Skeletal muscle tissue (tissue), 4 donors: ENCODE data around the gene LCN2. TPM values are rescaled to one million over a fixed set of nuclear protein-coding genes. Genes with fewer than 3 reads are reported as not detected.
"Not testable (repeated sequence)": the region's sequence is repeated elsewhere in the genome, so short reads cannot be mapped to it uniquely, and the experiment has no call there.

ENCODE experiments used
- H3K27ac ChIP-seq: one replicate; pipeline ENCODE4 v1.7.0; 2013; ENCODE audit warnings: mild to moderate bottlenecking, low read depth, low read length, inconsistent platforms
- H3K27me3 ChIP-seq, 3 donors: one replicate each; pipeline ENCODE4 v1.7.0; 2013; ENCODE audit warnings: low read length in 3 of 3; ENCODE audit not compliant: control insufficient read depth in 3 of 3, insufficient read depth in 3 of 3
- H3K36me3 ChIP-seq, 3 donors: one replicate each; pipeline ENCODE4 v1.7.0; 2013; ENCODE audit warnings: low read length in 3 of 3; ENCODE audit not compliant: control insufficient read depth in 3 of 3, insufficient read depth in 3 of 3
- H3K4me1 ChIP-seq, 3 donors: one replicate each; pipeline ENCODE4 v1.7.0; 2013; ENCODE audit warnings: low read length in 3 of 3, mild to moderate bottlenecking in 3 of 3; ENCODE audit not compliant: control insufficient read depth in 3 of 3, insufficient read depth in 3 of 3
- H3K4me3 ChIP-seq, 3 donors: one replicate each; pipeline ENCODE4 v1.7.0; 2013; ENCODE audit warnings: low read length in 3 of 3
- H3K9ac ChIP-seq, 3 donors: one replicate each; pipeline ENCODE4 v1.7.0; 2013; ENCODE audit warnings: low read length in 3 of 3, mild to moderate bottlenecking in 3 of 3, moderate library complexity in 2 of 3, low read depth in 1 of 3
- H3K9me3 ChIP-seq, 3 donors: one replicate each; pipeline ENCODE4 v1.7.0; 2013; ENCODE audit warnings: low read length in 3 of 3; ENCODE audit not compliant: control insufficient read depth in 3 of 3
- total RNA-seq: library from RNA; depleted of rRNA; stranded (reverse); fragments of >200 nt; gene quantifications from one replicate; pipeline ENCODE4 v1.2.3, GENCODE V29; 2014
- donor health status: Osteomylitis.

LCN2 gene
- total RNA-seq, 1 donor from 2014 or later: 2.1 TPM

DNA sequence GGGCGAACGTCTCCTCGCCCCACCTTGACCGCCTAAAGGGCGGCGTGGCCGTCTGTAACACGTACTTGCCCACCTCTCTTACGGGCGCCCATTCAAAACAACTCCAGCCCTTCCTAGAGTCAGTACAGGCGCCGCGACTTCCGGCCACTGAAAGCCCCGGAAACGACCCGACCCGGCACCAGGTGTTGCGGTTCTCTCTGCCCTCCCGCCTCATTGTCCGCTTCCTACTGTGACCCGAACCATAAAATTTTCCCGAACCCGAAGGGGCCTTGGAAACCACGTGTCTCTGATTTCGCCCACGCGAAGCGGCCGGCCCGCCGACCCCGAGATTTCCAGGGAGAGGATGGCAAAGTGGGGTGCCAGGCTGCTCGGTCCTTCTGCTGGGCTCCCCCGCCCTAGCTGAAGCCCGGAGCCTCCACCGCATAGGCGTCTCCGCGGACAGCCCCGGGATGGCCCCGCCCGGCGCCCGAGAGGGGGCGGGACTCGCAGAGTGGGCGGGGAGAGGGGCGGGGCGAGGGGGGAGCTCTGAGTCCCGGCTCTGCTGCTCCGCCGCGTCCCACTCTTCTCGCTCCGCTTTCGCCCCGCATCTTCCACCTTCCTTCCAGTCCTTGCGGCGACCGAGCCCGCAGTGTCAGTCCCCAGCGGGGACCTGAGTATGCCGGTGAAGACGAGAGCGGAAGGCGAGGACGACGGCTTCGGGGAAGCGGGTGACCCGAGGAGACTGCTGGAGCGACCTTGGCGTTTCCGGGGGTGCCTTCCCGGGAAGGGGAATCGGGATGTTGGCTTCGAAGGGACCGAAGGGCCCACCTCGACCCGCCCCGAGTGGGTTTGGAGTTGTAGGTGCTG is 21.0 kb upstream of the LCN2 start:
- Histone ChIP-seq H3K4me1 (peaks cover 26 to 43% (median 29%) of the 10 kb centered on the region in 3 donors), H3K9ac (peak overlapping the region; percentile 93 to 98 (median 94)), H3K27ac (peak overlapping the region; percentile 96), H3K9me3 (peaks cover 0 to 3% (median 0%) of the 10 kb centered on the region in 3 donors), H3K27me3 (peaks cover 0 to 3% (median 0%) of the 10 kb centered on the region in 3 donors), H3K4me3 (peak overlapping the region; percentile 86 to 94 (median 91)), H3K36me3 (peaks cover 7 to 14% (median 9%) of the 10 kb centered on the region in 3 donors)

GRCh38 chr9:128128836-128129590 is 20.2 kb upstream of the LCN2 start:
- H3K36me3 ChIP-seq: peaks cover 7 to 10% (median 9%) of the 10 kb centered on the region in 3 donors
- peaks cover 26 to 43% (median 29%) of the 10 kb centered on the region in 3 donors for H3K4me1 ChIP-seq
- peak overlapping the region; percentile 86 to 94 (median 91) for H3K4me3 ChIP-seq
- peak overlapping the region; percentile 93 to 98 (median 94) for H3K9ac ChIP-seq
- H3K27me3 ChIP-seq: peaks cover 0 to 3% (median 0%) of the 10 kb centered on the region in 3 donors
- peak overlapping the region; percentile 96 for H3K27ac ChIP-seq
- peaks cover 0 to 3% (median 0%) of the 10 kb centered on the region in 3 donors for H3K9me3 ChIP-seq

DNA sequence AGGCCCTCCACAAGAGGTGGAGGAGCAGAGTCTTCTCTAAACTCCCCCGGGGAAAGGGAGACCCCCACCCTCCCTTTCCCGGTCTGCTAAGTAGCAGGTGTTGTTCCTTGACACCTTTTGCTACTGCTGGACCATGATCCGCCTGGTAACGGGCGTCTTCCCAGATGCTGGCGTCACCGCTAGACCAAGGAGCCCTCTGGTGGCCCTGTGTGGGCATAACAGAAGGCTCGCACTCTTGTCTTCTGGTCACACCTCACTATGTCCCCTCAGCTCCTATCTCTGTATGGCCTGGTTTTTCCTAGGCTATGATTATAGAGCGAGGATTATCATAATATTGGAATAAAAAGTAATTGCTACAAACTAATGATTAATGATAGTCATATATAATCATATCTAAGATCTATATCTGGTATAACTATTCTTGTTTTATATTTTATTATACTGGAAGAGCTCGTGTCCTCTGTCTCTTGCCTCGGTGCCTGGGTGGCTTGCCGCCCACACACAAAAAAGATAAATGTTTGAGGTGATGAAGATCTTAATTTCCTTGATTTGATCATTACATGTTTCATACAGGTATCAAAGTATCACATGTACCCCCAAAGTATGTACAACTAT is 19.2 kb upstream of the LCN2 start:
- not testable (repeated sequence) for H3K36me3 ChIP-seq, H3K4me3 ChIP-seq, H3K9me3 ChIP-seq, H3K27me3 ChIP-seq, H3K9ac ChIP-seq, H3K27ac ChIP-seq
- peaks cover 24 to 37% (median 25%) of the 10 kb centered on the region in 3 donors for H3K4me1 ChIP-seq

DNA sequence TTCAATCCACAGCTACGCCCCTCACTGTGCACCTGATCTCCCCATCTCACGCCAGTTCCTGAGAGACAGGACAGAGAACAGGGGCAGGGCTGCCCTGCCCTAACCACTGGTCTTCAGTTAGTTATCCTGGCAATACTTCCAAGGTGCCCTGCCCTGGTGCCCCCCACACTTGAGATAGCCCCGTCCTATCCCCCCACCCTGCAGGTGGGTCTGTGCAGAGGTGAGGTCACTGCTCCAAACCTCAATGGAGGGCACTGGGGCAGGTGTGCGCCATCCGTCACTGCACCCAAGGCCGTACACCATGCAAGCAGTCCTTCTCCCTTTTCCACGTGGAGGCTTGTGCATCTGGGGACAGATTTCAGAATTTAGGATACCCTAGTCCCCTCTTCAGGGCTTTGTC is 18.6 kb upstream of the LCN2 start:
- H3K4me3 ChIP-seq, H3K27ac ChIP-seq, H3K9ac ChIP-seq, H3K27me3 ChIP-seq, H3K9me3 ChIP-seq, H3K36me3 ChIP-seq: not testable (repeated sequence)
- peaks cover 19 to 31% (median 19%) of the 10 kb centered on the region in 3 donors for H3K4me1 ChIP-seq

DNA sequence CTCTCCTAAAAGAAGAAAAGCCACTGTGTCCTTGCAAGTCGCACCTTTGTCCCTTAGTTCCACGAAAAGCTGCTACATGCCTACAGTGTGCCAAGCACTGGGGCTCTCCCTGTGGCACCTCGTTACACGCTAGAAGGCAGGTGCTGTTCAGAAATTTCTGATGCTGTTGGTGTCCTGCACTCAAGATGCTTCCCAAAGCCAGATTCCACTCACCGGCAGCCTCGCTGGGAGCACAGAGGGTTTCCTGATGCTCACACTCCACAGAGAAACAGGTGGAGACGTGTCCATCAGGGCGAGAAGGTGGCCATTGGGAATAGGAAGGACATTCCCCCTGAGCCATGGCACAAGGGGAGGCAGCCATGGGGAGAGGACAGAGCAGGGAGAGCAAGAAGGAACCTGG is 17.9 kb upstream of the LCN2 start:
- H3K4me3 ChIP-seq, H3K27me3 ChIP-seq, H3K36me3 ChIP-seq, H3K9ac ChIP-seq, H3K9me3 ChIP-seq: not testable (repeated sequence)
- peak overlapping the region; percentile 25 for H3K27ac ChIP-seq
- peaks cover 12 to 24% (median 12%) of the 10 kb centered on the region in 3 donors for H3K4me1 ChIP-seq

DNA sequence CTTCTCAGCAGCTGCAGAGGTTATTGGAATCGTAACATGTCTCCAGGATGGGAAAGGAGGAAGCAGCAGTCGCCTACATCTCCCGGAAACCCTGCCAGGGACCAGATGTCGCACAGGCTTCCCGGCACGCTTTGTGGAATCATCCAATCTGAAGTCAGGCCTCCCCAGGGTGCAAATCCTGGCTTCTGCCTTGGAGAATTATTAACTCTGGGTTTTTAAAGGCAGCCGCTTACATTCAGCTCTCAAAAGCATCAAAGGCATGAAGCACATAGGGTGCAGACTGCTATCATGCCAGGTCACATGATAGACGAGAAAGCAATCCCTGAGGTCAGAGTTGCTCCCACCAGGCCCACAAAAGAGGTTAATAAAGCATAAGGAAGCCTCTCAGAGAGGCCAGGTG is 17.1 kb upstream of the LCN2 start:
- not testable (repeated sequence) for H3K4me3 ChIP-seq, H3K36me3 ChIP-seq
- peak overlapping the region; percentile 25 for H3K27ac ChIP-seq

DNA sequence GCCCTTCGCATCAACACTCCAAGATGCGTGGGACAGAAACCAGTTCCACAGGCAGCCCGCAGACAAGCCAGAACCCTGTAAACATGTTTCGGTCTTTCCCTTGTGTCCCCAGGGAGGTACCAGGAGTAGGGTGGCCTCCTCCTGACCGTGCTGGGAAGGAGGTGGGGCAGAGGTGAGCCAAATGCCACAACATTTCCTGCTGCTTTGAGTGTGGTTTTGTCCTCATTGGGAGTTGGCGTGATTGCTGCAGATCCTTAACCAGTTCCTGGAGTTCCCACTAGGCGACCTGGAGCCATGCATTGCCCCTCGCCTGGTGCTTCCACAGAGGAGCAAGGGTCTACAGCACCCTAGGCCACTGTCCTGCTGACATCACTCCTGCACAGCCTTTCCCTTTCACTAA is 13.7 kb upstream of the LCN2 start:
- not testable (repeated sequence) for H3K27ac ChIP-seq, H3K4me3 ChIP-seq, H3K9ac ChIP-seq, H3K27me3 ChIP-seq, H3K9me3 ChIP-seq, H3K4me1 ChIP-seq, H3K36me3 ChIP-seq

More for the DNA sequence above, 17.1 kb upstream of the LCN2 start:
- H3K9me3 ChIP-seq, H3K27me3 ChIP-seq, H3K9ac ChIP-seq: not testable (repeated sequence)
- H3K4me1 ChIP-seq: peaks cover 8 to 18% (median 9%) of the 10 kb centered on the region in 3 donors

DNA sequence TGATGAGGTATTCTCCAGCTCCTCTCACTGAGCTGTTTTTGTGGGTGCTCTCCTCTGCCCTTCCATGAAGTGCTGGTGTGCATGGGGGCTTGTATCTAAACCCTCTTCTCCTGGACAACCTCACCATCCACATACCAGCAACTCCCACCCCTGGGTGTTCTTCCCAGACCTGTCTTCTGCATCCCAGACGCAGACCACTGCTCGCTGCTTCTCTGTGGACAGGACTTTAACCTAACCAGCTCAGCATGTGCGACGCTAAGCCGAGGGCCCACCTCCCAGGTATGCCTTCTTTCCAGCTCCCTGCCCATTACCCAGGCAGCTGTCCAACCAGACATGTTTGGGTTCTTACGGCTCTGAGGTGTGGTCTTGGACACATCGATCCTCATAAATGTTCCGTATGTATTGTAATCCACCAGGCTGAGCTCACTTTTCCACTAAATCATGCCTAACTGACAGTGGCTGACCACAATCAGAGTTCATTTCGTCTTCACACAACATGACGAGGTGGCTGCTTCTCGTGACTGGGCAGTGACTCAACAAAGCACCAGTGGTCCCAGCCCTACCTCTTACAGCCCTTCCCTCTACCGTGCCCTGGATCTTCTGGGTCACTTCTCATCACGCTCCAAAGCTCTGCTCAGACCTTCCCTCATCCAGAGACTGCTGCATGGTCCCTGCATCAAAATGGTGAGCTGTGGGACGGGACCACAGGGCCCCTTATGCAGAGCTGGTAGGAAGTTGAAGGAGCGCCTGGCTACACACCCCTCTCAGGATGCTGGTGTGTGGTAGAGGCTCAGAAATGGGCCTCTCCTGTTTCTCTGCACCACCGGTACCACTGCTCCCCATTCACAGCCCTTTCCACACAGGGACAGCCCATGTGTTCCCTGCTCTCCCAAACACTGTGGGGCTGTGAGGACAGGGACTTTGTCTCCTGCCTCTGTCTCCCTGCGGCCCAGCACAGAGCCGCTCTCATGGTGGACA is 12.1 kb upstream of the LCN2 start:
- Histone ChIP-seq H3K27me3 (no peaks in the 10 kb centered on the region), H3K4me1 (no peaks in the 10 kb centered on the region), H3K9ac (no peak overlapping the region), H3K36me3 (no peaks in the 10 kb centered on the region), H3K27ac (no peak overlapping the region), H3K9me3 (no peaks in the 10 kb centered on the region), H3K4me3 (no peak overlapping the region)

GRCh38 chr9:128138001-128138400 is 11.3 kb upstream of the LCN2 start:
- Histone ChIP-seq H3K4me3 (no peak overlapping the region), H3K27me3 (no peaks in the 10 kb centered on the region), H3K27ac (no peak overlapping the region), H3K36me3 (no peaks in the 10 kb centered on the region), H3K4me1 (no peaks in the 10 kb centered on the region), H3K9me3 (no peaks in the 10 kb centered on the region), H3K9ac (no peak overlapping the region)
